Daoy (cell line): Measurements from ENCODE around the gene KRTAP4-2. TPM values are rescaled to one million over a fixed set of nuclear protein-coding genes. Genes with fewer than 3 reads are reported as not detected.
"Not testable (repeated sequence)": the region's sequence is repeated elsewhere in the genome, so short reads cannot be mapped to it uniquely, and the experiment has no call there.

Experiments
- DNase-seq: peaks from one replicate; pipeline ENCODE4 v3.0.0-alpha.2; 2015; ENCODE audit warnings: low read depth
- total RNA-seq: library from RNA; depleted of rRNA; stranded (reverse); fragments of >200 nt; shearing (Covaris generic); gene quantifications from 2 replicates; pipeline ENCODE4 v1.2.3, GENCODE V29; 2014; rRNA removed

KRTAP4-2 gene
- not detected in 2 replicates for total RNA-seq

- no peak for DNase-seq
Measured at GRCh38 chr17:41177727-41178271, at the start of gene KRTAP4-2. KRTAP4-2 (minus strand) TSS chr17:41178221; CDS start chr17:41178164, 57 bp downstream.

- DNase-seq: not testable (repeated sequence)
Measured at GRCh38 chr17:41226598-41227095, 48.6 kb upstream of the KRTAP4-2 start, which contains the start of gene KRTAP9-2. KRTAP9-2 (plus strand) TSS chr17:41226648; CDS start chr17:41226655, 7 bp downstream.

GRCh38 chr17:41226051-41226450, 48.0 kb upstream of the KRTAP4-2 start:
- no peak for DNase-seq

GRCh38 chr17:41223821-41224220, 45.8 kb upstream of the KRTAP4-2 start:
- DNase-seq: no peak

DNA sequence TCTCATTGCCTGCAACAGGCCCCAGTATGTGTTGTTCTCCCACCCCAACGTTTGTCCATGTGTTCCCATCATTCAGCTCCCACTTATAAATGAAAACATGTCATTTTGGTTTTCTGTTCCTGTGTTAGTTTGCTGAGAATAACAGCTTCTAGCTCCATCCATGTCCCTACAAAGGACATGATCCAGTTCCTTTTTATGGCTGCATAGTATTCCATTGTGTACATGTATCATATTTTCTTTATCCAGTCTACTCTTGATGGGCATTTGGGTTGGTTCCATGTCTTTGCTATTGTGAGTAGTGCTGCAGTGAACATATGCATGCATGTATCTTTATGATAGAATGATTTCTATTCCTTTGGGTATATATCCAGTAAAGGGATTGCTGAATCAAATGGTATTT, 37.7 kb upstream of the KRTAP4-2 start:
- no peak for DNase-seq

- DNase-seq: peak; percentile 15
Measured at GRCh38 chr17:41212524-41213169, 34.6 kb upstream of the KRTAP4-2 start.

GRCh38 chr17:41211845-41212466, 33.9 kb upstream of the KRTAP4-2 start:
- DNase-seq: peak; percentile 29

DNA sequence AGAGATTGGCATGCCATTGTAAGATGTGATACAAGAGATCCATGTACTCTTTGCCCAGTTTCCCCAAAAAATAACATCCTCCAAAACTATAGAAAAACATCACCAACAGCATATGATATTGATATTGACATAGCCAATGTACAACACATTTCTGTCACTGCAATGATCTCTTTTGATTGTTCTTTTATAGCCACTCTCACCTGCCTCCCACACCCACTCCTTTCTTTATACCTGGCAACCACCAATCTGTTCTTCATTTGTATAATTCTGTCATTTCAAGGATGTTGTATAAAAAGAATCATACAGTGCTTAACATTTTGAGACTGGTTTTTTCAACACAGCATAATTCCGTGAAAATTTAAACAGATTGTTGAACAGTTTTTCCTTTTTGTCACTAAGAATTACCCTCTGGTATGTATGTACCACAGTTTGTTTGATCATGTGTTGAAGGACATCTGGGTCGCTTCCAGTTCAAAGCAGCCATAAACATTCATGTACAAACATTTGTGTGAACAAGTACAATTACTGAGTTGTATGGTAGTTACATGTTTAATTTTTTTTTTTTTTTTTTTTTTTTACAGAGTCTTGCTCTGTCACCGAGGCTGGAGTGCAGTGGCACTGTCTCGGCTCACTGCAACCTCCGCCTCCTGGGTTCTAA, 21.5 kb upstream of the KRTAP4-2 start:
- DNase-seq: no peak

- no peak for DNase-seq
Measured at GRCh38 chr17:41196068-41196467, 18.0 kb upstream of the KRTAP4-2 start.

GRCh38 chr17:41190328-41190727, 12.3 kb upstream of the KRTAP4-2 start:
- DNase-seq: no peak

DNA sequence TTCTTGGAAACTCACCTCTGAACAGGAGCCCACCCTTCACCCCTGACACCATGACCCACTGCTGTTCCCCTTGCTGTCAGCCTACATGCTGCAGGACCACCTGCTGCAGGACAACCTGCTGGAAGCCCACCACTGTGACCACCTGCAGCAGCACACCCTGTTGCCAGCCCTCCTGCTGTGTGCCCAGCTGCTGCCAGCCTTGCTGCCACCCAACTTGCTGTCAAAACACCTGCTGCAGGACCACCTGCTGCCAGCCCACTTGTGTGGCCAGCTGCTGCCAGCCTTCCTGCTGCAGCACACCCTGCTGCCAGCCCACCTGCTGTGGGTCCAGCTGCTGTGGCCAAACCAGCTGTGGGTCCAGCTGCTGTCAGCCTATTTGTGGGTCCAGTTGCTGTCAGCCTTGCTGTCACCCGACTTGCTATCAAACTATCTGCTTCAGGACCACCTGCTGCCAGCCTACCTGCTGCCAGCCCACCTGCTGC, 11.9 kb upstream of the KRTAP4-2 start, which contains the start of gene KRTAP9-1:
TSS of gene KRTAP9-1 (plus strand) at position 51 of the 482 bp plus-strand sequence. CDS start at position 51, 0 bp downstream.
- DNase-seq: not testable (repeated sequence)

DNA sequence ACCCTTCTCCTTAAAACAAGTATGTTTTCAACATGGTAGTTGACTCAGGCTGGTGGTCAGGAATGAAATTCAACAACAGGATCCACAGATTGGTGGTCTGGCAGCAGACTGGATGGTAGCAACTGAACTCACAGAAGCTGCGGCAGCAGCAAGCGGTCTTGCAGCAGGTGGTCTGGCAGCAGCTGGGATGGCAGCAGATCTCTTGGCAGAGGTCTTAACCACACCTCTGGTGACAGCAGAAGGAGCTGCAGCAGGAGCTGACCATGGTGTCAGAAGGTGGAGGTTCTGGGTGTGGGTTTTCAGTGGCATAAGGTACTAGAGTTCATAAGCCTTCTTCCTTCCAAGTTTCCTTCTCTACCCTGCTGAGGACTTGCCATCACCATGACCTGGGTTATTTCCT, 8.9 kb upstream of the KRTAP4-2 start:
- no peak for DNase-seq

DNA sequence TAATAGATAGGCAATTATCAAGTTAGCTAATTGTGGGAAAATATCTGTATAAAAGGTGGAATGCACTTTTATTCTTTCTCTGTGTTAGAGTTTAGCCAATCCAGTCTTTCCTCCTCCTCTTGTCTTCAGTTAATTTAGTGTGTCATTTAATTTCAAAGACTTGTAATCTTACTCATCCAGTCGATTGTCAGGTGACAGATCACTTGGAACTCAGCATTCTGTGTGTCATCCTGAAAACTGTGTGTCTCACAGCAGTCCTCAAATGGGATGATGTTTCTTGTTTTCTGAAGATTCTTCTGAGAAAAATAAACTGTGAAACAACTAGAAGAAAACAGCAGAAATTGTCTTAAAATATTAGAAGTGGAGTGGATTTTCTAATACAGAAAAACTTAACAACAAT, 7.0 kb upstream of the KRTAP4-2 start:
- DNase-seq: no peak

DNA sequence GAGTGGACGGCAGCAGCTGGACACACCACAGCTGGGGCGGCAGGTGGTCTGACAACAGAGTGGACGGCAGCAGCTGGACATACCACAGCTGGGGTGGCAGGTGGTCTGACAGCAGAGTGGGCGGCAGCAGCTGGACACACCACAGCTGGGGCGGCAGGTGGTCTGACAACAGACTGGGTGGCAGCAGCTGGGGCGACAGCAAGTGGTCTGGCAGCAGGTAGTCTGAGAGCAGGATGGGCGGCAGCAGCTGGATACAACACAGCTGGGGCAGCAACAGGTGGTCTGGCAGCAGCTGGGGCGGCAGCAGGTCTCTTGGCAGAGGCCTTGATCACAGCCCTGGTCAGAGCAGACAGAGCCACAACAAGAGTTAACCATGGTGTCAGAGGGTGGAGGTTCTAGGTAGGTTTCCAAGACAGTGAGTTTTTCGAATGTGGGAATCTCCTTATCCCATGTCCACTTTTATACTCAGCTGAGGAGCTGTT, 6.5 kb upstream of the KRTAP4-2 start, which contains the start of gene KRTAP4-1:
TSS of gene KRTAP4-1 (minus strand) at position 432 of the 482 bp plus-strand sequence. CDS start at position 375, 57 bp downstream.
- no peak for DNase-seq

DNA sequence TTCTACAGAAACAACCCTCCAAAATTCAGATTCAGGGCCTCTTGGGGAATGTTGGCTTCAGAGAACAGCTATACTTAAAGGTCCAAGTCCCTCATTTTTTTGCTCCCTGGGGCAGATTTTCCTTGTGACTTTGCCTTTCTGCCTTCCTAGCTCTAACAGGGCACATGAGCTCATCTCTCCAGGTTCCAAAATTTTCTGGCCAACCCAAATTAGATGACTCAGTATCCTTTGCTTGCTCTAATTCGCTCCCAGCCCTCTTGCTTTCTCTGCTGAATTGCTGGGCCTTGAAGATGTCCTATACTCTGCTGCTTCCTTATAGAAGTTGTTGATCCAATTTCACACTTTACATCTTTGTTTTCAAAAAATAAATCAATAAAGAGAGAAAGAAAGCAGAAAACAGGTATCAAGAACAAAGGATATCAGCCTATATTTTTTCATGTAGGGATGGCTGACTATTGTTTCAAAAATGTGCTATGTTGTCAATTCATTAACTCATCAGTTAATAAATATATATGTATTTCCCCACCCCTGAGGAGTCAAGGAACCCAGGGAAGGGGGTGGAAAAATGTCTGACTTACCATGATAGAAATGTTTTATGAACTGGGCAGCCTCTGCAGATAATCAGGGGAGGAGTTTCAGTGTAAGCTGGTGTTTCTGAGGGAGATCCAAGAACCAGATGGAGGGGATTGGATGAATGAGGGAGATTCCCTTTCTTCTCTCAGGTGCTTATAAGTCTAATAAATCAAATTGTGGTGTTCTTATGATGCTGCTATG, 1.0 kb upstream of the KRTAP4-2 start:
- peak; percentile 18 for DNase-seq

- peak; percentile 34 for DNase-seq
Measured at GRCh38 chr17:41178341-41178740, 320 bp upstream of the KRTAP4-2 start.

DNA sequence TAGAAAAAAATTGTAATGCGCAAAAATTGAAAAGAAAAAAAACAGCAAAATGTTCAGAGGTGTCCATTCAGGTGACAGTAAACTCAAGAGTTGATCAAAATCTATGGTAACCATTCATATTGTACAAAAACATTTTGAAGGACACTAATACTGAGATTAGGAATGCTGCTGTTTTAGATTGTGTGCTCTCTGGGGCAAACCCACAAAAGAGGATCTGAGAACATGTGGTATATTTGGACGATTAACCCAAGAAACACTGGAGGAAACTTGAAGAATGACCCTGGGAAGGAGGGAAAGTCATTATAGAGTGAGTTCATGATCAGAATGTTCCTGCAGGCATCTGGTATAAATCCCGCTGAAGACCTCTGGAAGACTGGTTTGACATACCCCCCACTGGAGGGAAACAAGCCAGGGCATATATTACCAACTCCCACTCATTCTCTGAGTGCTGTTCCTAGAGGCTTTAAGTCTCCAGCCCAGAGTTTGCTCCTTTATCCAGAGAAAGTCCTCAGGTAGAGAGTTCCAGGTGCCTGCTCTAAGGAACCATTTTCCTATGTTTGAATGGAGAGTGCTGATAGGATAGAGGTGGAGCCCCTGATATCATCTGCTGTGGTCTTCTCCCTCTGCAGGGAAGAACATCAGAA, 1.2 kb downstream of the KRTAP4-2 start:
- DNase-seq: no peak

DNA sequence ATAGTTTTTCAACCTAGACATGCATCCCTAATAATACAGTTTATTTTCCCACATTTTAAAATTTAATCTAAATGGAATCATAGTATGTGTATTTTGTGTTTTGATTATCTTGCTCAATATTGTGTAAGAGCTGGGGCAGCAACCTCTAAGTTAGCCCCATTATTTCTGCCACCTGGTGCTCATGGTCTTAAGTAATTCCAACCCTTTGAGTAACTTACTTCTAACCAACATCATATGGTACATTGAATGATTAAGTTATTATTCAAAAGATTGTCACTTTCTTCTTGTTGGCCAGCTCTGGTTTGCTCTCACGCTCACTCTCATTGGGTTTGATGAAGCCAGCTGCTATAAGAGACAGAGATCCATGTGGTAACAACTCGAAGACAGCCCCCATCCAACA, 6.1 kb downstream of the KRTAP4-2 start:
- no peak for DNase-seq

- no peak for DNase-seq
Measured at GRCh38 chr17:41168121-41168520, 9.9 kb downstream of the KRTAP4-2 start, which contains the start of gene KRTAP4-3. KRTAP4-3 (minus strand) TSS chr17:41168221; CDS start chr17:41168172, 49 bp downstream.

- no peak for DNase-seq
Measured at GRCh38 chr17:41167561-41167960, 10.5 kb downstream of the KRTAP4-2 start.
